Loucy (cell line): ENCODE measurements around the gene KRAS.

Experiments
- CTCF ChIP-seq: fragments of 200-600 bp; sonication (generic); conservative IDR thresholded peaks from 2 replicates; pipeline ENCODE4 v1.5.1; 2014; ENCODE audit warnings: mild to moderate bottlenecking, antibody characterized with exemption, low read length
- EZH2phosphoT487 ChIP-seq: fragments of 200-600 bp; IDR thresholded peaks from 2 replicates; pipeline ENCODE4 v1.6.1; 2018; ENCODE audit warnings: antibody characterized with exemption, mild to moderate bottlenecking, moderate library complexity, borderline replicate concordance

DNA sequence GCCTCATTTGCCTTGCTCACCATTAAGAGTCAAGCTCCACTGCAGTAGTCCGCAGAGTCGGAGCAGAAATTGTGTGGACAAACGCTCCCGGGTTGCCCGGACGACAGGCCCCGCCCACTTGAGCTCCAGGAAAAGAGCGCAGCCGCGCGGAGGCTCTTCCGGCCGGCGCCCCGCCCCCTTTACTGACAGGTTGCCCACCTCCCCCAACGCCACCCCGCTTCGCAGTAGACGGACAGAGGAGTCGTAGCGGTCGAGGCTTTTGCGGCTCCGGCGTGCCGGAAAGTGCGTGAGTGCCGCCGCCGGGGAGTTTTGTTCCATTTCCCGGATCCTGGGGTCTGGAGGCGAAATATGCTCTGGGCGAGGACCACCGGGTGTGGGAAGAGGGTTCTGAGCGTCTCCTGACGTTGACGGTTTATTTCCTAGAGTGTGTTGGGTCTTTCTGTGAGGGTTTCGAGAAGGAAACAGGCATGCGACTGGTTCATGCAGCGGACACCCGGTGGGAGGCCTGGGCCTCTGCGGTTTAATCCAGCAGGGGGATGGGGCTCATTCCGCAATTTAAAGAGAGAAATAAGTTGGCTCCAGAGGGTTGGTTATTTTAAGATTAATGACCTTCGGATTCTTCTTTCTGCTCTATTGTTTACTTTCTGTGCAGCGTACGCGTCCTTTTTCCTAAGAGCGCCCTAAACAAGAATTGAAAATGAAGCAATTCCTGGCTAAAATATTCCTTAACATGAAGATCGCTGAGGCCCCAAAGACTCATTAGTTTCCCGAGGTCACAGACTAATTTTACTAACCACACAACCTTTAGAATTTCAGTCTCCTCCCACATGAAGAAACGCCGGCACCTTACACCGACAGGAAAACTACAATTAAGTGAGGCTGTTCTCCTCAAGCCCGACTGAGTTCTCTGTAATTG lies 55.4 kb downstream of the KRAS start, which contains the start of the genes DNAI7 and ETFRF1:
- no peak for TF ChIP-seq CTCF
- no peak for TF ChIP-seq EZH2phosphoT487
